Hepatocyte (in vitro differentiated cells): ENCODE data around the gene PXN. TPM values are rescaled to one million over a fixed set of nuclear protein-coding genes. Genes with fewer than 3 reads are reported as not detected.

Source experiments
- DNase-seq: peaks from one replicate; pipeline ENCODE4 v3.0.0-alpha.2; 2016; ENCODE audit warnings: low spot score
- H2AFZ ChIP-seq: fragments of 200-600 bp; sonication (generic); 2 replicates; pipeline ENCODE4 v1.6.0; 2016; ENCODE audit warnings: antibody characterized with exemption, mild to moderate bottlenecking
- H3K27ac ChIP-seq: fragments of 200-600 bp; sonication (generic); 2 replicates; pipeline ENCODE4 v1.5.1; 2016; ENCODE audit warnings: mild to moderate bottlenecking
- H3K27me3 ChIP-seq: fragments of 200-600 bp; sonication (generic); 2 replicates; pipeline ENCODE4 v1.6.1; 2016
- H3K36me3 ChIP-seq: fragments of 200-600 bp; sonication (generic); replicated peaks from 2 replicates; pipeline ENCODE4 v1.5.1; 2016; ENCODE audit warnings: low read depth; ENCODE audit not compliant: insufficient read depth
- H3K4me1 ChIP-seq: fragments of 200-600 bp; sonication (generic); 2 replicates; pipeline ENCODE4 v1.5.1; 2016; ENCODE audit warnings: mild to moderate bottlenecking, moderate library complexity; ENCODE audit not compliant: insufficient read depth
- H3K4me2 ChIP-seq: fragments of 200-600 bp; sonication (generic); 2 replicates; pipeline ENCODE4 v1.6.0; 2016
- H3K4me3 ChIP-seq: fragments of 200-600 bp; sonication (generic); 2 replicates; pipeline ENCODE4 v1.5.1; 2016; ENCODE audit warnings: mild to moderate bottlenecking
- H3K79me2 ChIP-seq: fragments of 200-600 bp; sonication (generic); 2 replicates; pipeline ENCODE4 v1.6.0; 2017; ENCODE audit warnings: mild to moderate bottlenecking
- H3K9me2 ChIP-seq: fragments of 200-600 bp; sonication (generic); replicated peaks from 2 replicates; pipeline ENCODE4 v1.6.0; 2017; ENCODE audit warnings: mild to moderate bottlenecking; ENCODE audit not compliant: insufficient read depth
- H3K9me3 ChIP-seq: fragments of 200-600 bp; sonication (generic); 2 replicates; pipeline ENCODE4 v1.5.1; 2016; ENCODE audit warnings: low read depth, mild to moderate bottlenecking
- H4K20me1 ChIP-seq: fragments of 200-600 bp; sonication (generic); 2 replicates; pipeline ENCODE4 v1.6.0; 2016; ENCODE audit warnings: mild to moderate bottlenecking; ENCODE audit not compliant: insufficient read depth, poor library complexity, severe bottlenecking
- EZH2 ChIP-seq: fragments of 200-600 bp; sonication (generic); IDR thresholded peaks from 2 replicates; pipeline ENCODE4 v1.6.1; 2016; ENCODE audit warnings: antibody characterized with exemption, mild to moderate bottlenecking, borderline replicate concordance
- EZH2phosphoT487 ChIP-seq: fragments of 200-600 bp; sonication (generic); IDR thresholded peaks from one replicate; pipeline ENCODE4 v1.6.1; 2018; ENCODE audit warnings: antibody characterized with exemption, mild to moderate bottlenecking, low read depth, moderate library complexity; ENCODE audit not compliant: unreplicated experiment, severe bottlenecking
- WGBS: methylation state at CpG from one replicate; pipeline ENCODE4 v1.1.6; 2016; ENCODE audit warnings: low lambda C conversion rate; ENCODE audit errors: missing lambda C conversion rate; 5-methylcytosine and 5-hydroxymethylcytosine counted together
- polyA plus RNA-seq: library from polyadenylated mRNA; unstranded; fragments of >200 nt; fragmentation: Nextera tagmentation; extraction: Ambion mirVana; gene quantifications from 2 replicates; pipeline ENCODE4 v1.2.1, GENCODE V29; 2016
- total RNA-seq: library from RNA; depleted of rRNA; stranded (reverse); fragments of >200 nt; gene quantifications from 2 replicates; pipeline ENCODE4 v1.2.3, GENCODE V29; 2014
- TF ChIP-seq, protein P1 (sequence below): fragments of 200-600 bp; sonication (generic); IDR thresholded peaks from 2 replicates; pipeline ENCODE4 v1.5.1; 2016; ENCODE audit warnings: antibody characterized with exemption, mild to moderate bottlenecking; ENCODE audit not compliant: poor library complexity

PXN gene
- total and polyA plus RNA-seq, 2 experiments from 2014 or later: 26.7 to 61.7 TPM

- 85% methylated on average over 5 of the region's 5 CpGs for WGBS
- peaks cover 54% of the 10 kb centered on the region for H3K4me1 ChIP-seq
Measured at GRCh38 chr12:120240495-120240833, 25.1 kb downstream of the PXN start.

GRCh38 chr12:120239776-120240494 is 25.6 kb downstream of the PXN start:
- no peaks in the 10 kb centered on the region for H3K9me3 ChIP-seq
- no peak for TF ChIP-seq EZH2phosphoT487
- TF ChIP-seq, protein P1, sequence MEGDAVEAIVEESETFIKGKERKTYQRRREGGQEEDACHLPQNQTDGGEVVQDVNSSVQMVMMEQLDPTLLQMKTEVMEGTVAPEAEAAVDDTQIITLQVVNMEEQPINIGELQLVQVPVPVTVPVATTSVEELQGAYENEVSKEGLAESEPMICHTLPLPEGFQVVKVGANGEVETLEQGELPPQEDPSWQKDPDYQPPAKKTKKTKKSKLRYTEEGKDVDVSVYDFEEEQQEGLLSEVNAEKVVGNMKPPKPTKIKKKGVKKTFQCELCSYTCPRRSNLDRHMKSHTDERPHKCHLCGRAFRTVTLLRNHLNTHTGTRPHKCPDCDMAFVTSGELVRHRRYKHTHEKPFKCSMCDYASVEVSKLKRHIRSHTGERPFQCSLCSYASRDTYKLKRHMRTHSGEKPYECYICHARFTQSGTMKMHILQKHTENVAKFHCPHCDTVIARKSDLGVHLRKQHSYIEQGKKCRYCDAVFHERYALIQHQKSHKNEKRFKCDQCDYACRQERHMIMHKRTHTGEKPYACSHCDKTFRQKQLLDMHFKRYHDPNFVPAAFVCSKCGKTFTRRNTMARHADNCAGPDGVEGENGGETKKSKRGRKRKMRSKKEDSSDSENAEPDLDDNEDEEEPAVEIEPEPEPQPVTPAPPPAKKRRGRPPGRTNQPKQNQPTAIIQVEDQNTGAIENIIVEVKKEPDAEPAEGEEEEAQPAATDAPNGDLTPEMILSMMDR: no peak
- no peak for TF ChIP-seq EZH2
- no peaks in the 10 kb centered on the region for H3K9me2 ChIP-seq
- 90% methylated on average over 2 of the region's 2 CpGs for WGBS
- no peak for DNase-seq
- peaks cover 40% of the 10 kb centered on the region for H4K20me1 ChIP-seq
- peaks cover 55% of the 10 kb centered on the region for H3K4me1 ChIP-seq
- no peak overlapping the region for H2AFZ ChIP-seq
- H3K36me3 ChIP-seq: no peaks in the 10 kb centered on the region
- no peak overlapping the region for H3K4me3 ChIP-seq
- H3K79me2 ChIP-seq: peaks cover 94% of the 10 kb centered on the region
- no peak overlapping the region for H3K4me2 ChIP-seq
- no peak overlapping the region for H3K27ac ChIP-seq
- H3K27me3 ChIP-seq: no peaks in the 10 kb centered on the region

More at GRCh38 chr12:120240495-120240833, 25.1 kb downstream of the PXN start:
- no peak overlapping the region for H3K4me2 ChIP-seq
- no peaks in the 10 kb centered on the region for H3K9me3 ChIP-seq
- peaks cover 40% of the 10 kb centered on the region for H4K20me1 ChIP-seq
- H3K4me3 ChIP-seq: no peak overlapping the region
- no peaks in the 10 kb centered on the region for H3K36me3 ChIP-seq
- H2AFZ ChIP-seq: no peak overlapping the region
- H3K79me2 ChIP-seq: peaks cover 97% of the 10 kb centered on the region
- TF ChIP-seq EZH2 (no peak), EZH2phosphoT487 (no peak)
- TF ChIP-seq, protein P1: no peak
- H3K27ac ChIP-seq: no peak overlapping the region
- no peaks in the 10 kb centered on the region for H3K27me3 ChIP-seq
- no peaks in the 10 kb centered on the region for H3K9me2 ChIP-seq
- no peak for DNase-seq

- H3K4me1 ChIP-seq: peaks cover 56% of the 10 kb centered on the region
- H4K20me1 ChIP-seq: peaks cover 39% of the 10 kb centered on the region
- H3K36me3 ChIP-seq: no peaks in the 10 kb centered on the region
- no peaks in the 10 kb centered on the region for H3K9me2 ChIP-seq
- no peak overlapping the region for H3K27ac ChIP-seq
- H2AFZ ChIP-seq: no peak overlapping the region
- H3K79me2 ChIP-seq: peaks cover 91% of the 10 kb centered on the region
- 89% methylated on average over 12 of the region's 12 CpGs for WGBS
- H3K9me3 ChIP-seq: no peaks in the 10 kb centered on the region
- no peak for DNase-seq
- no peak overlapping the region for H3K4me2 ChIP-seq
- no peaks in the 10 kb centered on the region for H3K27me3 ChIP-seq
- H3K4me3 ChIP-seq: no peak overlapping the region
- TF ChIP-seq, protein P1: no peak
- TF ChIP-seq EZH2 (no peak), EZH2phosphoT487 (no peak)
Measured at GRCh38 chr12:120238839-120239445, 26.6 kb downstream of the PXN start.
